Sciatic nerve (tissue), 2 donors: ENCODE data around the gene NTNG2. TPM values are rescaled to one million over a fixed set of nuclear protein-coding genes. Genes with fewer than 3 reads are reported as not detected.
A peak's percentile ranks its signal among the peaks of the same experiment; 100 is the strongest.

Experiments used
- ATAC-seq: fragments of 200-7000 bp; cut with Tn5 transposase; one replicate; pipeline ENCODE4 v1.9.1; 2020; ENCODE audit warnings: mild to moderate bottlenecking, moderate library complexity
- DNase-seq: peaks from one replicate; pipeline ENCODE4 v3.0.0-alpha.2; 2020; ENCODE audit warnings: low spot score
- intact Hi-C: fragments of 100-400 bp; cut with DNase I; formaldehyde crosslinking; loops from one replicate; pipeline ENCODE4 v1.14.2; 2022
- total RNA-seq: library from RNA; stranded (reverse); fragmentation: NEBNext Ultra II Directional; extraction: Animal tissue kit (Norgen Biotek cat#: 25700); gene quantifications from one replicate; pipeline ENCODE4 v1.2.1, GENCODE V29; 2021
- donor health status: DM: no; HTN: no; CAD: no.
- donor health status: DM: no; HTN: no; CAD: no.

The NTNG2 gene
- total RNA-seq, 1 donor from 2014 or later, result 3.2 TPM

GRCh38 chr9:132193227-132194124 lies 31.6 kb downstream of the NTNG2 start:
- no peak for DNase-seq
- no peak for ATAC-seq
- intact Hi-C loops, result no loop called here

DNA sequence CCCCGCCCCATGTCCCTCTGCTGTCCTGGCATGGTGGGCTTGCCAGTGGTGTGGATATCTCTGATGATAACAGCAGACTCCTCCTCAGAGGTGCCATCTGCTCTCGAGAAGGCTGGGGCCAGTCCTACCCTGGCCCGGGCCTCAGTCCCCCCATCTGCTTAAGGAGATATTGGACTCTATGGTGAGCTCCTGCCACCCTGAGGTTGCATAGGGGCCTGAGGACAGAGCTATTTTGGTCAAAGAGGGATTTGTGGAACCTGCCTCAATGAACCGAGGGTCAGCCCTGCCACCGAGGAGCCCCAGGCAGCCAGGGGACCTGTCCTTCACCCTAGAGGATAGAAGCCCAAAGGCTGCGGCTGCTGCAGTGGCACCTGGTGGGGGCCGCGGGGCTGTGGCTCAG lies 32.6 kb downstream of the NTNG2 start:
- DNase-seq, result no peak
- intact Hi-C loops, result no loop called here
- ATAC-seq, result no peak

DNA sequence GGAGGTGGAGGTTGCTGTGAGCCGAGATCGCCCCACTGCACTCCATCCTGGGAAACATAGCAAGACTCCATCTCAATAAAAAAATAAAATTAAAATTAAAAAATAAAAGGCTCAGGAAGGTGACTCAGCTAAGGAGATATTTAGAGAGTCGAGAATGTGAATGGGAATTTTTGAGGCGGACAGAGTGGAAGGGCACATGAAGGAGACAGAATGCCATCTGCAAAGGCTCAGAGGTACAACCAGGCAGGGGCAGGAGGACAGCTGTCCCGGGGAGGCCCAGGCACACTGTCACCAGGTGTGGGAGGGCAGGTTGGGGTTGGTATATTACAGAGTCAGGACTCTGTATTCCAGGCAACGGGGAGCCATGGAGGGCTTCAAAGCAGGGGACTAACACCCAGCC lies 35.5 kb downstream of the NTNG2 start:
- intact Hi-C loops, result no loop called here
- DNase-seq (no peak), ATAC-seq (no peak)

- no peak for ATAC-seq
- no peak for DNase-seq
- intact Hi-C loops, result no loop called here
Measured at GRCh38 chr9:132197856-132198550, 36.1 kb downstream of the NTNG2 start.

DNA sequence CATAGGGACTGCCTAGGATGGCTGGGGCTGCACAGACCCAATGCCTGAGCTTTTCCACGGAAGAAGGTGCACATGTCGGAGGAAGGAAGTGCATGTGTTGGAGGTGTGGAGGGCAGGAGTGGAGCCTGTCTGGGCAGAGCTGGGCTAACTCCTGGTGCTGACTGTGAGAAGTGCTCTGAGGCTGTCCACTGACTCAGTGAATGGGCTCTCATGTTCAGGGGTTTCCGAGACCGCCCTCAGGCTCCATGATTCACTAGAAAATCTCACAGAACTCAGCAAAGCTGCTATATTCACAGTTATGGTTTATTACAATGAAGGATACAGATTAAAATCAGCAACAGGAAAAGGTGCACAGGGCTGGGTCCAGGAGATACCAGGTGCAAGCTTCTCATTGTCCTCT lies 37.2 kb downstream of the NTNG2 start:
- intact Hi-C loops, result no loop called here
- DNase-seq (no peak), ATAC-seq (no peak)

- ATAC-seq, result no peak
- no peak for DNase-seq
- intact Hi-C loops, result no loop called here
Measured at GRCh38 chr9:132200706-132201105, 38.8 kb downstream of the NTNG2 start.

GRCh38 chr9:132201139-132201538 lies 39.3 kb downstream of the NTNG2 start:
- DNase-seq (no peak), ATAC-seq (no peak)
- intact Hi-C loops, result no loop called here

DNA sequence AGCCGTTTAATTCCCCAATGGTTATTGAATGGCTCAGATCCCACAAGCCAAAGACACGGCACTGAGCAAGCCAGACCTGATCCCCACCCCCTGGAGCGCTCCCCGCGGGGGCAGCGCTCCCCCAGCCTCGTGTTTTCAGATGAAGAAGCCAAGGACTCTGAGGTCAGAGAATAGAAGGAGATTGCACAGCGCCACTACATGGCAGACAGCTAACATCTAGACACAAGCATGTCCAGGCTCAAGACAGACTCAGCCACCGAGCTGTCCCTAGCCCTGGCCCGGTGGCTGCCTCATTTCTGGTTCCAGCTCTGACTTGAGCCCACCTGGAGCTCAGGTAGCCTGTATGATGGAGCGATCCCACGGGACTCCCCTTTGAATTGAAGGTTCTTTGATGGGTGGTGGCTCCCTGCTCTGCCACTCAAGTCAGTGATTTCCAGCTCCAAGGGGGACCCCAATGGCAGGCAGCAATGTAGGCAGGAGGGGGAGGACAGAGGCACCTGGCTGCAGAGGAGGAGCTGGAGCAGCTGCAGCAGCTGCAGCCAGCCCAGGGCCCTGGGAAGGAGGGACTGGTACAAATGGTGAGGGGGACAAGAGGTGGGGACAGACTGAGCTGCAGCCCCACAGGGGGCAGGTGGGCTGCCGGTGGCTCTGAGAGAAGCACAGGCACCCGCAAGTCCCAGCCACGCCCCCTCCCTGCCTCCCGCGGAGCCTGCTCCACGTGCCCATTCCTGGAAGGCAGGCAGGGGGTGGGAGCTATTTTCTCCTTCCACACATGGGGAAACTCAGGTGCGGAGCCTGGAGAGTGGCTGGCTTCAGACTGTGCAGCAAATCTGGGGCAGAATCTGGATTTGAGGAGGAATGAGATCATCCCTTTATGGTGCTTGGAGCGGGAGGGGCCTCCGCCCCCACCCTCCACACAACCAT lies 40.2 kb downstream of the NTNG2 start:
- intact Hi-C loops, result no loop called here
- no peak for DNase-seq
- ATAC-seq, result no peak

DNA sequence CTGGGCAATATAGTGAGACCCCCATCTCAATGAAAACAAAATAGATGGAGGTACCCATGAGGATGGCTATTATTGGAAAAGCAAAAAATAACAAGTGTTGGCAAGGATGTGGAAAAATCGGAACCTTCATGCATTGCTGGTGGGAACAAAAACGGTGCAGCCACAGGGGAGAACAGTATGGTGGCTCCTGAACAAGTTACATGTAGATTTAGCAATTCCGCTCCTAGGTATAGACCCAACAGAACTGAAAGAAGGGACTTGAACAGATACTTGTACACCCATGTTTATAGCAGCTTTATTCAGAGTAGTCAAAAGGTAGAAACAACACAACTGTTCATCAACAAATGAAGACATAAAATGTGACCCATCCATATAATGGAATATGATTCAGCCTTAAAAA lies 43.0 kb downstream of the NTNG2 start:
- no peak for ATAC-seq
- intact Hi-C loops, result no loop called here
- DNase-seq, result no peak

DNA sequence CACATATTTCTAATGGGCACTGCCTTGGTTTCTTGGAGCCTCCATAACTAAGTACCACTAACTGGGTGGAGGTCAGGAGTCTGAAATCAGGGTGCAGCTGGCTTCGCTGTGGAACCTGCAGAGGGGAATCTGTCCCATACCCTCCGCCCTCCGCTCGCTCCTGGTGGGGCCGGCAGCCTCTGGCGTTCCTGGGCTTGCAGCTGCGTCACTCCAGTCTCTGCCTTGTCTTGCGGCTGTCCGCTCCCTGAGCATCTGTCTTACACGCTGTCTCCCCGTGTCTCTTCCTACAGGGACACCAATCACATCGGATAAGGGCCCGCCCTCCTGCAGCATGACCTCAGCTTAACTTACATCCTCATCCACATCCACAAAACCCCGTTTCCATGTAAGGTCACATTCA lies 45.4 kb downstream of the NTNG2 start:
- intact Hi-C loops, result no loop called here
- ATAC-seq, result no peak
- no peak for DNase-seq

DNA sequence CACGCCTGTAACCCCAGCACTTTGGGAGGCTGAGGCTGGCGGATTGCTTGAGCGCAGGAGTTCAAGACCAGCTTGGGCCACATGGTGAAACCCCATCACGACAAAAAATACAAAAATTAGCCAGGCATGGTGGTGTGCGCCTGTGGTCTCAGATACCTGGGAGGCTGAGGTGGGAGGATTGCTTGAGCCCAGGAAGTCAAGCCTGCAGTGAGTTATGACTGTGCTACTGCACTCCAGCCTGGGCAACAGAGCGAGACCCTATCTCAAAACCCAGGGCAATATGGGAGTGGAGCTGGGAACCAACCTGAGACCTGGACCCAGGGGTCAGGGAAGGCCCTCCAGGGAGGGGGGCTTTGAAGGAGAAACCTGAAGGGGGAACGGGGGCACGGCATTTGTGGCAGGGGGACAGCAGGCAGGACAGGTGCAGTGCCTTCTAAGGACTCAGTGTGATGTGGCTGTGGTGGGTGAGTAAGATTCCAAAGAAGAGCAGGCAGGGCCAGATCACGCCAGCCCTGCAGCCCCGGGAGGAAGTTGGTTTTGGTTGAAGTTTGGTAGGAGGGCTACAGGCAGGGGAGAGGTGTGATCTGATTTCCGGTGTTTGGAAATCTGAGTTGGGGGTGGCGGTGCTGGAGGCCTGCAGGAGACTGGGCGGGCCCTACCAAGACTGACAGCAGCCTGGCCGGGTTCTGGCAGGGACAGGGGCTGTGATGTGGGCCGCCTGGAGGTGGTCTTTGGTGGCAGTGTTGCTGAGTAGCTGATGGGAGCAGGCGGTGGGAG lies 46.2 kb downstream of the NTNG2 start:
- ATAC-seq (no peak), DNase-seq (no peak)
- intact Hi-C loops, result no loop called here

DNA sequence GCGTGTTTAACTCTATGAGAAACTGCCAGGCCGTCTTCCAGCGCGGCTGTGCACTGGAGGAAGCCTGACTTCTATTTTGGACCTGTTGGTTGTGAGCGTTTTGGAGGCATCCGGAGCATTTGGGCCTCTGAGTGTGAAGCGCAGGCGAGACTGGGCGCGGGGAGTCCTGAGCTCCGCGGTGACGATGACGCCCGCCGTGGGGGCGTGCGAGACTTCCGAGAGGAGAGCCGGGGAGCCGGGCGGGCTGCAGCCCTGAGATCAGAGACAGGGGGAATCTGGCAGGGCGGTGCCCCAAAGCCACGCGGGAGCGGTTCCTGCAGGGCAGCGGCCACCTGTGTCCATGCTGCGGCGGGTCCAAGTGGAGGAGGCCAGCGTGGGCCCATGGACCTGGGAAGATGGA lies 47.4 kb downstream of the NTNG2 start:
- ATAC-seq (no peak), DNase-seq (no peak)
- intact Hi-C loops, result no loop called here

DNA sequence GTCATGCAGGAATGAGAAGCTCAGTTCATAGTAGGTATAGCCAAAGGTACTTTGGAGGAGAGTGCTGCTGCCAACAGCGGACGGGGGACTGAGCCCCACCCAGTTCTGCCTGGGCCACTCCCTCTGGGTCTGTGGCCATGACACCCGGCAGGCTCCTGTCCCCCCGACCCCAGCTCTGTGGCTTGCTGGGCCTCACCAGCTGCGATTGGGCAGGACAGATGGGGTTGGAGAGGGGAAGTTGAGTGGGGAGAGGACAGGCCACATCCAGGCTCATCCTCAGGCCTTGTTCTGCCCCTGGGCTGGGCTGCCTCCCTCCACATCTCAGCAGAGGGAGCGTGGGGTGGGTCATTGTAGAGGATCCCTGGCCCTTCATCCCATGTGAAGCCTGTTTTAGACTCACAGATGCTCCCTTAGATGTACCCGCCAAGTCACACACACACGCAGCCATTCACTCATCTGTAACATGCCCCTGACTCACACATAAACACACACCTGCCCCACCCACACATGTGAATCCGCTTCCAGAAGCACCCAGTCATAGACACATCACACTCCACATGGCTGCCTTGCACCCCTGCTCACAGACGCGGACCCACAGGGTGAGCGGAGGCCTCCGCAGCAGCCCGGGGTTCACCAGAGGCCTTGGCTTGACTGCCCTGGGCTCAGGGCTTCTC lies 48.8 kb downstream of the NTNG2 start:
- intact Hi-C loops, result no loop called here
- ATAC-seq, result no peak
- no peak for DNase-seq

- DNase-seq (no peak), ATAC-seq (no peak)
- intact Hi-C loops, result no loop called here
Measured at GRCh38 chr9:132211570-132211969, 49.7 kb downstream of the NTNG2 start.

GRCh38 chr9:132214027-132214622 lies 52.3 kb downstream of the NTNG2 start:
- intact Hi-C loops, result no loop called here
- DNase-seq (no peak), ATAC-seq (peak; percentile 60)

DNA sequence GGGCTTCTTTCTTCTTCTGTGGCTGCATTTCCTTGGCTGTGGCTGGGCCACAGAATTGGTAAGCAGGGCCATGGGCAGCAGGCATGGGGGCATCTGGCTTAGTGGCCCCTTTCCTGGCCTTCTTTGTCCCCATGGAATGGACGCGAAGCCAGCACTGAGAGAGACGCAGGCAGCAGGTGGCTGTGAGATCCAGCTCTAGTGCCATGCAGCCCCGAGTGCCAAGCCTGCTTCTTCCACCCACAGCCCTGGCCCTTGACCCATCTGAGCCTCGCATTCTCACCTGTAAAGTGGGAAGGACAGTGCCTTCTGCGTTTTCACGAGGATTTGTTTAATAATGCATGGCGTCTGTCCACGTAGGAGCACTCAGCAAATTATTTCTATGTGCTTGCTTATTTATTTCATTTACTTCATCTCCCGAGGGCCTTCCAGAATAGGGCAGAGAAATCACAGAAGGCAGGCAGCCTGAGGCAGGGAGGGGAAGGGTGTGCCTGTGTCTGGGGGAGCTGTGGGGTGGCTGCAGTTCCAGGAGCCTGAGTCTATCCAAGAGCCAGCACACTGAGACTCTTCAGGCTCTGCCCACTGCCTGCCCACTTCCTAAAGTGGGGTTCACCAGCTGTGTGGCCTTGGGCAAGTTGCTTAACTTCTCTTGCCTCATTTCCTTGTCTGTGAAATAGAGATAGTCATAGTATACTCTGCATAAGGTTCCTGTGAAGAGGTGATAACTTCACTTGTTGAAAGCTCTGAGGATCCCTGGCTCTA lies 55.2 kb downstream of the NTNG2 start:
- intact Hi-C loops, result no loop called here
- DNase-seq (no peak), ATAC-seq (no peak)

GRCh38 chr9:132218208-132218607 lies 56.4 kb downstream of the NTNG2 start:
- intact Hi-C loops, result no loop called here
- no peak for DNase-seq
- ATAC-seq, result no peak
